ENCODE data around the gene BRPF3. TPM values are rescaled to one million over a fixed set of nuclear protein-coding genes. Genes with fewer than 3 reads are reported as not detected.

Gene BRPF3
- total RNA-seq, 1 experiment from 2014 or later: 30.4 TPM

DNA sequence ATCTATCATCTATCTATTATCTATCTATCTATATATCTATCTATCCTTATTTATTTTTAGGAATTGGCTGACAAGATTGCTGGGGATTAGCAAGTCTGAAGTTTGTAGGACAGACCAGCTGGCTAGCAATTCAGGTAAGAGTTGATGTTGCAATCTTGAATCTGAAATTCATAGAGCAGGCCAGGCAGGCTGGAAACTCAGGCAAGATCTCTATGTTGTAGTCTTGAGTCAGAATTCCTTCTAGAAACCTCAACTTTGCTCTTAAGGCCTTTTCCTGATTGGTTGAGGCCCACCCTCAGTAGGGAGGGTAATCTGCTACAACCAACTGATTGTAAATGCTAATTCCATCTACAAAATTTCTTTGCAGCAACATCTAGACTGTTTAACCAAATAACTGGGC lies 47.1 kb upstream of the BRPF3 start:
- H3K36me3 Mint-ChIP-seq: peaks cover 11% of the 10 kb centered on the region
- POLR2A ChIA-PET: no interaction called here

More for the DNA sequence above, 47.1 kb upstream of the BRPF3 start:
- Mint-ChIP-seq H3K9me3 (peaks cover 47% of the 10 kb centered on the region), H3K27ac (no peak overlapping the region), H3K4me3 (no peak overlapping the region), H3K4me1 (peaks cover 12% of the 10 kb centered on the region), H3K27me3 (ENCODE audit: low read depth) (peaks cover 5% of the 10 kb centered on the region)
- ATAC-seq (no peak), DNase-seq (ENCODE audit: low spot score) (no peak)
- CTCF ChIA-PET: no interaction called here
- TF ChIP-seq, protein P1, sequence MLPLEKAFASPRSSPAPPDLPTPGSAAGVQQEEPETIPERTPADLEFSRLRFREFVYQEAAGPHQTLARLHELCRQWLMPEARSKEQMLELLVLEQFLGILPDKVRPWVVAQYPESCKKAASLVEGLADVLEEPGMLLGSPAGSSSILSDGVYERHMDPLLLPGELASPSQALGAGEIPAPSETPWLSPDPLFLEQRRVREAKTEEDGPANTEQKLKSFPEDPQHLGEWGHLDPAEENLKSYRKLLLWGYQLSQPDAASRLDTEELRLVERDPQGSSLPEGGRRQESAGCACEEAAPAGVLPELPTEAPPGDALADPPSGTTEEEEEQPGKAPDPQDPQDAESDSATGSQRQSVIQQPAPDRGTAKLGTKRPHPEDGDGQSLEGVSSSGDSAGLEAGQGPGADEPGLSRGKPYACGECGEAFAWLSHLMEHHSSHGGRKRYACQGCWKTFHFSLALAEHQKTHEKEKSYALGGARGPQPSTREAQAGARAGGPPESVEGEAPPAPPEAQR (CRISPR knock-in tag; IDR thresholded peaks at IDR 0.05): no peak
- TF ChIP-seq ATF1 (CRISPR knock-in tag; IDR thresholded peaks at IDR 0.05) (no peak), GRHL2 (CRISPR knock-in tag; IDR thresholded peaks at IDR 0.05; ENCODE audit: insufficient replicate concordance, severe bottlenecking) (no peak), ZNF263 (CRISPR knock-in tag; IDR thresholded peaks at IDR 0.05; ENCODE audit: low read depth) (no peak), FOXK1 (CRISPR knock-in tag; IDR thresholded peaks at IDR 0.05) (no peak), FOXJ3 (CRISPR knock-in tag; IDR thresholded peaks at IDR 0.05; ENCODE audit: borderline replicate concordance) (no peak), NFYB (CRISPR knock-in tag; conservative IDR thresholded peaks at IDR 0.05; ENCODE audit: low read depth) (no peak), ZNF423 (CRISPR knock-in tag; IDR thresholded peaks at IDR 0.05) (no peak), SMAD4 (CRISPR knock-in tag; IDR thresholded peaks at IDR 0.05) (no peak), TCF7 (CRISPR knock-in tag; IDR thresholded peaks at IDR 0.05; ENCODE audit: low read depth) (no peak), NFE2L1 (CRISPR knock-in tag; IDR thresholded peaks at IDR 0.05) (no peak), GABPB1 (CRISPR knock-in tag; IDR thresholded peaks at IDR 0.05) (no peak), ZNF671 (CRISPR knock-in tag; IDR thresholded peaks at IDR 0.05) (no peak)
- TF ChIP-seq, protein P2, sequence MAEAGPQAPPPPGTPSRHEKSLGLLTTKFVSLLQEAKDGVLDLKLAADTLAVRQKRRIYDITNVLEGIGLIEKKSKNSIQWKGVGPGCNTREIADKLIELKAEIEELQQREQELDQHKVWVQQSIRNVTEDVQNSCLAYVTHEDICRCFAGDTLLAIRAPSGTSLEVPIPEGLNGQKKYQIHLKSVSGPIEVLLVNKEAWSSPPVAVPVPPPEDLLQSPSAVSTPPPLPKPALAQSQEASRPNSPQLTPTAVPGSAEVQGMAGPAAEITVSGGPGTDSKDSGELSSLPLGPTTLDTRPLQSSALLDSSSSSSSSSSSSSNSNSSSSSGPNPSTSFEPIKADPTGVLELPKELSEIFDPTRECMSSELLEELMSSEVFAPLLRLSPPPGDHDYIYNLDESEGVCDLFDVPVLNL (CRISPR knock-in tag; IDR thresholded peaks at IDR 0.05; ENCODE audit: borderline replicate concordance, low read depth): no peak
- TF ChIP-seq, protein P3, sequence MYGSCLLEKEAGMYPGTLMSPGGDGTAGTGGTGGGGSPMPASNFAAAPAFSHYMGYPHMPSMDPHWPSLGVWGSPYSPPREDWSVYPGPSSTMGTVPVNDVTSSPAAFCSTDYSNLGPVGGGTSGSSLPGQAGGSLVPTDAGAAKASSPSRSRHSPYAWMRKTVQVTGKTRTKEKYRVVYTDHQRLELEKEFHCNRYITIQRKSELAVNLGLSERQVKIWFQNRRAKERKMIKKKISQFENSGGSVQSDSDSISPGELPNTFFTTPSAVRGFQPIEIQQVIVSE (CRISPR knock-in tag; IDR thresholded peaks at IDR 0.05; ENCODE audit: borderline replicate concordance): no peak
- TF ChIP-seq, protein P4, sequence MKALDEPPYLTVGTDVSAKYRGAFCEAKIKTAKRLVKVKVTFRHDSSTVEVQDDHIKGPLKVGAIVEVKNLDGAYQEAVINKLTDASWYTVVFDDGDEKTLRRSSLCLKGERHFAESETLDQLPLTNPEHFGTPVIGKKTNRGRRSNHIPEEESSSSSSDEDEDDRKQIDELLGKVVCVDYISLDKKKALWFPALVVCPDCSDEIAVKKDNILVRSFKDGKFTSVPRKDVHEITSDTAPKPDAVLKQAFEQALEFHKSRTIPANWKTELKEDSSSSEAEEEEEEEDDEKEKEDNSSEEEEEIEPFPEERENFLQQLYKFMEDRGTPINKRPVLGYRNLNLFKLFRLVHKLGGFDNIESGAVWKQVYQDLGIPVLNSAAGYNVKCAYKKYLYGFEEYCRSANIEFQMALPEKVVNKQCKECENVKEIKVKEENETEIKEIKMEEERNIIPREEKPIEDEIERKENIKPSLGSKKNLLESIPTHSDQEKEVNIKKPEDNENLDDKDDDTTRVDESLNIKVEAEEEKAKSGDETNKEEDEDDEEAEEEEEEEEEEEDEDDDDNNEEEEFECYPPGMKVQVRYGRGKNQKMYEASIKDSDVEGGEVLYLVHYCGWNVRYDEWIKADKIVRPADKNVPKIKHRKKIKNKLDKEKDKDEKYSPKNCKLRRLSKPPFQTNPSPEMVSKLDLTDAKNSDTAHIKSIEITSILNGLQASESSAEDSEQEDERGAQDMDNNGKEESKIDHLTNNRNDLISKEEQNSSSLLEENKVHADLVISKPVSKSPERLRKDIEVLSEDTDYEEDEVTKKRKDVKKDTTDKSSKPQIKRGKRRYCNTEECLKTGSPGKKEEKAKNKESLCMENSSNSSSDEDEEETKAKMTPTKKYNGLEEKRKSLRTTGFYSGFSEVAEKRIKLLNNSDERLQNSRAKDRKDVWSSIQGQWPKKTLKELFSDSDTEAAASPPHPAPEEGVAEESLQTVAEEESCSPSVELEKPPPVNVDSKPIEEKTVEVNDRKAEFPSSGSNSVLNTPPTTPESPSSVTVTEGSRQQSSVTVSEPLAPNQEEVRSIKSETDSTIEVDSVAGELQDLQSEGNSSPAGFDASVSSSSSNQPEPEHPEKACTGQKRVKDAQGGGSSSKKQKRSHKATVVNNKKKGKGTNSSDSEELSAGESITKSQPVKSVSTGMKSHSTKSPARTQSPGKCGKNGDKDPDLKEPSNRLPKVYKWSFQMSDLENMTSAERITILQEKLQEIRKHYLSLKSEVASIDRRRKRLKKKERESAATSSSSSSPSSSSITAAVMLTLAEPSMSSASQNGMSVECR (CRISPR knock-in tag; IDR thresholded peaks at IDR 0.05; ENCODE audit: borderline replicate concordance): no peak
- TF ChIP-seq, protein P5, sequence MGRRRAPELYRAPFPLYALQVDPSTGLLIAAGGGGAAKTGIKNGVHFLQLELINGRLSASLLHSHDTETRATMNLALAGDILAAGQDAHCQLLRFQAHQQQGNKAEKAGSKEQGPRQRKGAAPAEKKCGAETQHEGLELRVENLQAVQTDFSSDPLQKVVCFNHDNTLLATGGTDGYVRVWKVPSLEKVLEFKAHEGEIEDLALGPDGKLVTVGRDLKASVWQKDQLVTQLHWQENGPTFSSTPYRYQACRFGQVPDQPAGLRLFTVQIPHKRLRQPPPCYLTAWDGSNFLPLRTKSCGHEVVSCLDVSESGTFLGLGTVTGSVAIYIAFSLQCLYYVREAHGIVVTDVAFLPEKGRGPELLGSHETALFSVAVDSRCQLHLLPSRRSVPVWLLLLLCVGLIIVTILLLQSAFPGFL (CRISPR knock-in tag; IDR thresholded peaks at IDR 0.05; ENCODE audit: borderline replicate concordance): no peak
- TF ChIP-seq, protein P6, sequence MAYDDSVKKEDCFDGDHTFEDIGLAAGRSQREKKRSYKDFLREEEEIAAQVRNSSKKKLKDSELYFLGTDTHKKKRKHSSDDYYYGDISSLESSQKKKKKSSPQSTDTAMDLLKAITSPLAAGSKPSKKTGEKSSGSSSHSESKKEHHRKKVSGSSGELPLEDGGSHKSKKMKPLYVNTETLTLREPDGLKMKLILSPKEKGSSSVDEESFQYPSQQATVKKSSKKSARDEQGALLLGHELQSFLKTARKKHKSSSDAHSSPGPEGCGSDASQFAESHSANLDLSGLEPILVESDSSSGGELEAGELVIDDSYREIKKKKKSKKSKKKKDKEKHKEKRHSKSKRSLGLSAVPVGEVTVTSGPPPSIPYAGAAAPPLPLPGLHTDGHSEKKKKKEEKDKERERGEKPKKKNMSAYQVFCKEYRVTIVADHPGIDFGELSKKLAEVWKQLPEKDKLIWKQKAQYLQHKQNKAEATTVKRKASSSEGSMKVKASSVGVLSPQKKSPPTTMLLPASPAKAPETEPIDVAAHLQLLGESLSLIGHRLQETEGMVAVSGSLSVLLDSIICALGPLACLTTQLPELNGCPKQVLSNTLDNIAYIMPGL (CRISPR knock-in tag; IDR thresholded peaks at IDR 0.05): no peak
- TF ChIP-seq, protein P7, sequence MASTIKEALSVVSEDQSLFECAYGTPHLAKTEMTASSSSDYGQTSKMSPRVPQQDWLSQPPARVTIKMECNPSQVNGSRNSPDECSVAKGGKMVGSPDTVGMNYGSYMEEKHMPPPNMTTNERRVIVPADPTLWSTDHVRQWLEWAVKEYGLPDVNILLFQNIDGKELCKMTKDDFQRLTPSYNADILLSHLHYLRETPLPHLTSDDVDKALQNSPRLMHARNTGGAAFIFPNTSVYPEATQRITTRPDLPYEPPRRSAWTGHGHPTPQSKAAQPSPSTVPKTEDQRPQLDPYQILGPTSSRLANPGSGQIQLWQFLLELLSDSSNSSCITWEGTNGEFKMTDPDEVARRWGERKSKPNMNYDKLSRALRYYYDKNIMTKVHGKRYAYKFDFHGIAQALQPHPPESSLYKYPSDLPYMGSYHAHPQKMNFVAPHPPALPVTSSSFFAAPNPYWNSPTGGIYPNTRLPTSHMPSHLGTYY (CRISPR knock-in tag; IDR thresholded peaks at IDR 0.05): no peak

All from WTC11 (cell line).